Esophagus muscularis mucosa (tissue), 4 donors: ENCODE data around the gene COL12A1.

Source experiments
- EP300 ChIP-seq: sonication (generic); formaldehyde crosslinking; IDR thresholded peaks from one replicate; pipeline ENCODE4 v1.6.1; 2017; ENCODE audit warnings: antibody characterized with exemption
- POLR2A ChIP-seq: fragments of 450-650 bp; IDR thresholded peaks from one replicate; pipeline ENCODE4 v1.6.1; 2017; ENCODE audit warnings: antibody characterized with exemption, moderate library complexity, mild to moderate bottlenecking, low read depth
- TF ChIP-seq, protein P1 (sequence below), 3 experiments: fragments of 200-600 bp in 2 of 3; fragments of 450-650 bp in 1 of 3; sonication (generic) in 2 of 3; IDR thresholded peaks; one replicate each; pipeline ENCODE4 v1.5.1; 2017 to 2019; ENCODE audit warnings: antibody characterized with exemption in 3 of 3, mild to moderate bottlenecking in 2 of 3, moderate library complexity in 1 of 3

DNA sequence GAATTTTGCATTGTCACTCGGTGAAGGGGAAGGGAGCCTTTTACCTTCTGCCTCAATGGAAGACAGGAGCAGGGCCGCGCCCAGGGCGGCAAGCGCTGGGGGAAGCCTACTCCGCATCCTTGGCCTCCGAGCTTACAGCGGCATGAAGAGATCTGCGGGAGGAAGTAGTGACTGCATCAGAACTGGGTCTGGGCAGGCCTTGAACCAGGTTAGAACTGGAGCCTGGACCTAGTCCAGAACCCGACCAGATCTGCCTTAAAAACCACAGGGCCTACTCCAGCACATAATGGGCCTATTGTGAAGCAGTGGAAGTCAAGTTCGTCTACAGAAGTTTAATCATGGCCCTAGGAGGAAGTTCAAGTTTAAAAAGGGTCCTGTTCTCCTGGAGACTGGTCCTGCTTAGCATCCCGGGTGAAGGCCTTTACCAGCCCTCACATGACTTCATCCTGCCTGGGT is 3.1 kb downstream of the COL12A1 start:
- no peak for TF ChIP-seq POLR2A
- TF ChIP-seq, protein P1, sequence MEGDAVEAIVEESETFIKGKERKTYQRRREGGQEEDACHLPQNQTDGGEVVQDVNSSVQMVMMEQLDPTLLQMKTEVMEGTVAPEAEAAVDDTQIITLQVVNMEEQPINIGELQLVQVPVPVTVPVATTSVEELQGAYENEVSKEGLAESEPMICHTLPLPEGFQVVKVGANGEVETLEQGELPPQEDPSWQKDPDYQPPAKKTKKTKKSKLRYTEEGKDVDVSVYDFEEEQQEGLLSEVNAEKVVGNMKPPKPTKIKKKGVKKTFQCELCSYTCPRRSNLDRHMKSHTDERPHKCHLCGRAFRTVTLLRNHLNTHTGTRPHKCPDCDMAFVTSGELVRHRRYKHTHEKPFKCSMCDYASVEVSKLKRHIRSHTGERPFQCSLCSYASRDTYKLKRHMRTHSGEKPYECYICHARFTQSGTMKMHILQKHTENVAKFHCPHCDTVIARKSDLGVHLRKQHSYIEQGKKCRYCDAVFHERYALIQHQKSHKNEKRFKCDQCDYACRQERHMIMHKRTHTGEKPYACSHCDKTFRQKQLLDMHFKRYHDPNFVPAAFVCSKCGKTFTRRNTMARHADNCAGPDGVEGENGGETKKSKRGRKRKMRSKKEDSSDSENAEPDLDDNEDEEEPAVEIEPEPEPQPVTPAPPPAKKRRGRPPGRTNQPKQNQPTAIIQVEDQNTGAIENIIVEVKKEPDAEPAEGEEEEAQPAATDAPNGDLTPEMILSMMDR (IDR thresholded peaks at IDR 0.05), result no peak
- TF ChIP-seq EP300, result no peak
